Putamen (tissue), 1 donor: ENCODE data around the gene CAMK1.

Experiments used
- DNase-seq: peaks from one replicate; pipeline ENCODE4 v3.0.0-alpha.2; 2016; ENCODE audit warnings: low spot score

Gene CAMK1

DNA sequence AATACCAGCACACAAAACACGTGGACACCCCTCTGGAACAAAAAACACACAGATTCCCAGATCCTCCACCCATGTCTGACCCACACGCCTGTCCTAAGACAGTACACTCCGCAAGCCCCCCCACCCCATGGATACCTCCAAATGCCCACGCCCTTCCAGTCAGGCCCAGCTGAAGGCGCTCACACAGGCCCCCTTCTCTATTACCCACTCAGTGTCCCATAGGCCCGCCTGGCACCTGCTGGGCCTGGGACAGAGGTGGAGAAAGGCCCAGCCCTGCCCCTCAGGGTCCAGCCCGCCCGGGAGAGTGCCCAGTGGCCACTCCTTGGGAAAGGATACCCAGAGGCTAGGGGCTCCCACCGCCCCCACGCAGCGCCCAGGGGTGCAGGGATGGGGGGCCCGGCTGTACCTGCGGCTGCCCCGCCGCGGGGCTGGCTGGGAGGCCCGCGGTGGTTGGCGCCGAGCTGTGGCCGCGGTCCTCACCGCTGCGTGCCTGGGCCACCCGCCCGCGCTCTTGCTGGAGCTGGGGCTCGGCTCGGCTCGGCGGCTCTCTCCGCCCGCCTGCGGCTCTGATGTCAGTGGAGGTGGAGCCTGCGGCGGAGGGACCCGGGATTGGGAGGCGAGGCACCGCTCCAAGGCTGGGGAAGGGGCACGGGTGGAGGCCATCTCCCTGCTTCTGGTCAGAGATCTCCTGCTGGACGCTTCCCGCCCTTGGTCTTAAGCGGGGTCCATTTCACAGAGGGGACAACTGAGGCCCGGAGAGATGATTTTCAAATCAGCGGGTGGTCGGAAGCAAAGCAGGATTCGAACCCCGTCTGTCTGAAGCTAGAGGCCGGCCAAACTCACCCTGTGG is at the start of gene CAMK1:
CAMK1 (minus strand) TSS at position 522 of the 850 bp plus-strand sequence. CDS start 2,198 bp downstream, outside the sequence.
- DNase-seq = peak; percentile 75

GRCh38 chr3:9818666-9819335 is 49.1 kb upstream of the CAMK1 start:
- DNase-seq = no peak

DNA sequence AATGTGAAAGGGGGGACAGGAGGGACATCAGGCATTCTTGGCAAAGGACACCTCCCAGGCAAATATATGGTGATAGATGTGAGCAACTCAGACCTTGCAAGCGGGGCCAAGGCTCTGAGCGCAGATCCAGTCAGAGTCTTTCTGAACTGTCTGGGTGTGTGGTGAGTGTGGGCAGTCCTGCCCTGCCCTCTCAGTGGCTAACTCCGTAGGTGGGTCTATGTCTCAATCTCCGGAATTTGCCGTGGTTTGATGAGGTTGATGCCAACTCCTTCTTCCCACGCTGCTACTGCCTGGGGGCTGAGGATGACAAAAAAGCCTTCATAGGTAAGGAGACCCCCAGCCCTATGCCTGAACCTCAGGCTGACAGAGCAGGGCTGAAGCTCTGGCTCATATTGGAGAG is 47.7 kb upstream of the CAMK1 start:
- no peak for DNase-seq

GRCh38 chr3:9815986-9816385 is 46.2 kb upstream of the CAMK1 start:
- DNase-seq = no peak

DNA sequence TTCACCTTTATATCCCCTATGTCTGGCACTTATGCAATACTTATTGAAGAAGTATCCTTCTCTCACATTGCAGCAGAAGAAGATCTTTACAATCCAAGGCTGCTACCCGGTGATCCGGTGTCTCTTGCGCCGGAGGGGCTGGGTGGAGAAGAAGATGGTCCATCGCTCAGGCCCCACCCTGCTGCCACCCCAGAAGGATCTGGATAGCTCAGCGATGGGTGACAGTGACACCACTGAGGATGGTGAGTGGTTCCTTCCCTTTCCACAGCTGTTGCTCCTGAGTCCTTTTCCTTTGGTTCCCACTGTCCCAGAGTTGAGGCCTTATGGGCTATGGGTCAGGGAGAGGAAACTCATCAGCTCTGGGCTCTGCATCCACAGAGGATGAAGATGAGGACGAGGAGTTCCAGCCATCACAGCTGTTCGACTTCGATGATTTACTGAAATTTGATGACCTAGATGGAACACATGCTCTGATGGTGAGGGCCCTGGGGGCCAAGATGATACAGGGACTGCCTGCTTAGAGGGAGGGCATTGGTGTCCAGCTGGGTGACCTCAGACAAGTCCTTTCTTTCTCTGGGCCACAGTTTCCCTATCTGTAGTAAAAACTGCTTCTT is 43.2 kb upstream of the CAMK1 start:
- DNase-seq = no peak

GRCh38 chr3:9810846-9811245 is 41.1 kb upstream of the CAMK1 start:
- no peak for DNase-seq

DNA sequence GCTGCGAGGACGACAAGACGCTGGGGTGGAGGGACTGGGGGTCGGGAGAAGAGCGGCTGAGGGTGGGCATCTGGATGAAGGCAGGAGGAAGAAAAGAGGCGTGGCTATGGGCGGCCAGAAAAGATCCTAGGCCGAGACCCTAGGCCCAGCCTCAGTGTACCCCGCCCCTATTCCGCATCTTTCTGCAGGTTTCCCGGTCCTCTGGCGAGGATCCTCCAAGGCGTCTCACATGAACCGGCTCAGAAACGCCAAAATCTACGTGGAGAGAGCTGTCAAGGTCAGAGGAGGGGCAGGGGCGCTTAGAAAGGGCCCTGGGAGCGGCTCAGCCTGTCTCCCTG is 40.7 kb upstream of the CAMK1 start:
- DNase-seq = no peak

DNA sequence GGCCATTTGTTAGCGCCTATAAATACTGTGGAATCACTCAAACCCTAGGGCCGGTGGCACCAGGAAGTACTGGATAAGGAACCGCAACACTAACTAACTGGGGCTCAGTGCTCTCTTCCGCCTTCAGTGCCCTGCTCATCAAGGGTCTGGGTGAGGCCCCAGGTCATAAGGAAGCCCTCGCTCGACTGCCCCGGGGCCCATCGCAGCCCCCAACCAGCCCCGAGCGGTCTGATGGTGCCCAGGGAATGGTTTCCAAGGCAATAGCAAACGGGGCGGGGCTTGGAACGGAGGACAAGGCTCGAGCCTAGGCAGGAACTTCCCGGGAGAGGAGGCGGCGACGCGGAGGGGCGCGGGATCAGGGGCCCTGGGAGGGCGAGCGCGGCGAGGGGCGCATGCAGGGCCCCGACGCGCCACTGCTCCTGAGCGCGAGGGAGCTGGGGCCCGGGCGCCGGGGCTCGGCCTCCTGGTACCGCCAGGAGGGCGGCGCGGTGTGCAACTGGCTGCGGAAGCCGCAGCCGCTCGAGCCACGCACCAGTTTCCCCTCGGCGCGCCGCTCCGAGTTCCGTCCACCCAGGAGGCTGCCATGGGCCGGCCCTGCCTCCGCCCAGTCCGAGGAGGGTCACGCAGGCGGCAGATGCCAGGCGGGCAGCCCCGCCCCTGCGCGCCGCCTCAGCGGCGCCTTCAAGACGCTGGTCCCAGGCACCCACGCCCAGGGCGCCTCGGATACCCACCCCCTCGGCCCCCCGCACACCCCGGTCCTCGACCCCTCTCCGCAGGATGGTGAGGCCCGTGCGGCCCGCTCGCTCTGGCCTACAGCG is 40.1 kb upstream of the CAMK1 start, which contains the start of gene TTLL3:
TTLL3 (plus strand) TSS at position 648 of the 818 bp plus-strand sequence. CDS start 400 bp downstream, outside the sequence.
- DNase-seq = peak; percentile 59

GRCh38 chr3:9809239-9809614 is 39.5 kb upstream of the CAMK1 start:
- no peak for DNase-seq

- DNase-seq = no peak
Measured at GRCh38 chr3:9808345-9809037, 38.7 kb upstream of the CAMK1 start.

DNA sequence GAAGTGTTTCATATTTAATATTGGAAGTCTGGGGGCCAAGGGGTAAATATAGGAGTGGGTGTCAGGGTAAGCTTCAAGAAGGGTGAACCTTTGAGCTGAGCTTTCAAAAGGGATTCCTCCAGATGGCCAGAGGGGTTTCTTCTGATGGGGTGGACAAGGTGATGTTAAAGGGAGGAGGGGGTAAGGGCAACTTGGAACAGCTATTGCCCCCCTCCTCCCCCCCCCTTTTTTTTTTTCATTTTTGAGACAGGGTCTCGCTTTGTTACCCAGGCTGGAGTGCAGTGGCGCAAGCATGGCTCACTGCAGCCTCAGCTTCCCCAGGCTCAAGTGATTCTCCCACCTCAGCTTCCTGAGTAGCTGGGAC is 38.2 kb upstream of the CAMK1 start:
- no peak for DNase-seq

GRCh38 chr3:9806688-9807589 is 37.2 kb upstream of the CAMK1 start:
- DNase-seq = no peak

- no peak for DNase-seq
Measured at GRCh38 chr3:9806137-9806536, 36.4 kb upstream of the CAMK1 start.

- DNase-seq = no peak
Measured at GRCh38 chr3:9804996-9805395, 35.2 kb upstream of the CAMK1 start.

DNA sequence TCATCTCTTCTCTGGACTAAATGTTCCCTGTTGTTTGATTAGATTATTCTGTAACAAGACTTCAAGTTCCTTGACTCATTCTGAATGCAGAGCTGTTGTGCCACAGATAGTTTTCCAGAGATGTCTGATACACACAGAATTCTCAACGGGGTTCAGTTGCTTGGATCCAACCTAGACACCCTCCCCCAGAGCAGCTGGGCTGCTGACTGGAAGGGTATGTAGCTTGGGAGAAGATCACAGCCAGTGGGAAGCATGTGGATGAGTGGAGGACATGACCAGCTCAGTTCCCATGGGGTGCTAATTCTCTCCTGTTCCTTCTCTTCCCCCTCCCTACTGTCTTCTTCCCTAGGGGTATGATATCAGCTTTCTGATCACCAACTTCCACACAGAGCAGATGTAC is 33.7 kb upstream of the CAMK1 start:
- no peak for DNase-seq

GRCh38 chr3:9800529-9800928 is 30.8 kb upstream of the CAMK1 start:
- DNase-seq = no peak

DNA sequence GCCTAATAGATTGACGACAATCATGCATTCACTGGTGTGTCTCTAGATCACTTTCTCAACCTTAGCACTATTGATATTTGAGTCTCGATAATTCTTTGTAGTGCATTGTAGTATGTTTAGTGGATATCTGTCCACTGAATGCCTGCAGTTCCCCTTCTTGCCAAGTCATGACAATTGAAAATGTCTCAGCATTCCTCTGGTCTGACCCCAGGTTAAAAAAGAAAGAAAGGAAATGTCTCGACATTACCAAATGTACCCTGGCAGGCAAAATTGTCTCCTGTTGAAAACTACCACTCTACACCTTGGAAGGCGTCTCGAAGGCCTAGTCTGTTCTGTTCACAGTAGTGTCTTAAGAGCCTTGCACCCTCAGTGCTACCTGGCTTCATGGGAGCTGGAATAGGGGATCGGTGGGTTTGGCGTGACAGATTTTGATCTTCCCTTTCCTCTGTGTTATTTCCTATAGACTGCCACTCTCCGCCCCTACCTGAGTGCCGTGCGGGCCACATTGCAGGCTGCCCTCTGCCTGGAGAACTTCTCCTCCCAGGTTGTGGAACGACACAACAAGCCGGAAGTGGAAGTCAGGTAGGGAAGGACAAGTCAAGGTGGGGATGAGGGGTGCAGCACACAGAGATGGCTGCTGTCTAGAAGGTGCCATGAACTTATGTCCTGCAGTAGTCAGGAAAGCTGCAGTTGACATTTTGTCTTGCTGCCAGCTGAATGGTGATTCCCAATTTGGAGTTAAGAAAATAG is 27.6 kb upstream of the CAMK1 start:
- DNase-seq = no peak

DNA sequence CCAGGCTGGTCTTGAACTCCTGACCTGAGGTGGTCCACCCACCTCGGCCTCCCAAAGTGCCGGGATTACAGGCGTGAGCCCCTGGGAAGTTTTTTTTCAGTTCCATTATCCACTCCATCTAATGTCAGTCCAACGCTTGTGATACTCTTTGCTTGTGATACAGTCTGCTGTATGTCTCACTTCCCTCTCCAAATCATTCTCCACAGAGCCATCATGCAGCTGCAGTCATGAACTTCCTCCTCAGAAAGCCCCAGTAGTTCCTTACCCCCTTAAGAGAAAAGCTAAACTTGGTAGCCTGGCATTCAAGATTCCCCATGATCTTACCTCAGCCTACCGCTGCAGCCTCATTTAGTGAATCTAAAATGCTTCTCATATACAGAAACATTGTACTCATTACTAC is 25.5 kb upstream of the CAMK1 start:
- no peak for DNase-seq

GRCh38 chr3:9794400-9794799 is 24.7 kb upstream of the CAMK1 start:
- DNase-seq = no peak
